ENCODE data around the gene UNC5A.

DNA sequence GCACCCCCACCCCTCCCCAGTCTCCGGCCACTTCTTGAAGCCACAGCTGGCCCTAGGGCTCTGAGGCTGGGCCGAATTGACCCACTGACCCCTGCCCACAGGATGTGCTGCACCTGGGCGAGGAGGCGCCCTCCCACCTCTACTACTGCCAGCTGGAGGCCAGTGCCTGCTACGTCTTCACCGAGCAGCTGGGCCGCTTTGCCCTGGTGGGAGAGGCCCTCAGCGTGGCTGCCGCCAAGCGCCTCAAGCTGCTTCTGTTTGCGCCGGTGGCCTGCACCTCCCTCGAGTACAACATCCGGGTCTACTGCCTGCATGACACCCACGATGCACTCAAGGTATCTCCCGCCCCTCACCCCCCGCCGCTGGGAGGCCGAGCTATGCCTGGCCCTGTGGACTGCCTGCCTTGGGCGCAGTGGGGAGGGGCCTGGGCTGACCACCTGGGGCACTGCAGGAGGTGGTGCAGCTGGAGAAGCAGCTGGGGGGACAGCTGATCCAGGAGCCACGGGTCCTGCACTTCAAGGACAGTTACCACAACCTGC is 67.5 kb downstream of the UNC5A start:
- TF ChIP-seq, protein P1, sequence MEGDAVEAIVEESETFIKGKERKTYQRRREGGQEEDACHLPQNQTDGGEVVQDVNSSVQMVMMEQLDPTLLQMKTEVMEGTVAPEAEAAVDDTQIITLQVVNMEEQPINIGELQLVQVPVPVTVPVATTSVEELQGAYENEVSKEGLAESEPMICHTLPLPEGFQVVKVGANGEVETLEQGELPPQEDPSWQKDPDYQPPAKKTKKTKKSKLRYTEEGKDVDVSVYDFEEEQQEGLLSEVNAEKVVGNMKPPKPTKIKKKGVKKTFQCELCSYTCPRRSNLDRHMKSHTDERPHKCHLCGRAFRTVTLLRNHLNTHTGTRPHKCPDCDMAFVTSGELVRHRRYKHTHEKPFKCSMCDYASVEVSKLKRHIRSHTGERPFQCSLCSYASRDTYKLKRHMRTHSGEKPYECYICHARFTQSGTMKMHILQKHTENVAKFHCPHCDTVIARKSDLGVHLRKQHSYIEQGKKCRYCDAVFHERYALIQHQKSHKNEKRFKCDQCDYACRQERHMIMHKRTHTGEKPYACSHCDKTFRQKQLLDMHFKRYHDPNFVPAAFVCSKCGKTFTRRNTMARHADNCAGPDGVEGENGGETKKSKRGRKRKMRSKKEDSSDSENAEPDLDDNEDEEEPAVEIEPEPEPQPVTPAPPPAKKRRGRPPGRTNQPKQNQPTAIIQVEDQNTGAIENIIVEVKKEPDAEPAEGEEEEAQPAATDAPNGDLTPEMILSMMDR (IDR thresholded peaks at IDR 0.05; ENCODE audit: insufficient read depth, low read length): no peak
- TF ChIP-seq, protein P2, sequence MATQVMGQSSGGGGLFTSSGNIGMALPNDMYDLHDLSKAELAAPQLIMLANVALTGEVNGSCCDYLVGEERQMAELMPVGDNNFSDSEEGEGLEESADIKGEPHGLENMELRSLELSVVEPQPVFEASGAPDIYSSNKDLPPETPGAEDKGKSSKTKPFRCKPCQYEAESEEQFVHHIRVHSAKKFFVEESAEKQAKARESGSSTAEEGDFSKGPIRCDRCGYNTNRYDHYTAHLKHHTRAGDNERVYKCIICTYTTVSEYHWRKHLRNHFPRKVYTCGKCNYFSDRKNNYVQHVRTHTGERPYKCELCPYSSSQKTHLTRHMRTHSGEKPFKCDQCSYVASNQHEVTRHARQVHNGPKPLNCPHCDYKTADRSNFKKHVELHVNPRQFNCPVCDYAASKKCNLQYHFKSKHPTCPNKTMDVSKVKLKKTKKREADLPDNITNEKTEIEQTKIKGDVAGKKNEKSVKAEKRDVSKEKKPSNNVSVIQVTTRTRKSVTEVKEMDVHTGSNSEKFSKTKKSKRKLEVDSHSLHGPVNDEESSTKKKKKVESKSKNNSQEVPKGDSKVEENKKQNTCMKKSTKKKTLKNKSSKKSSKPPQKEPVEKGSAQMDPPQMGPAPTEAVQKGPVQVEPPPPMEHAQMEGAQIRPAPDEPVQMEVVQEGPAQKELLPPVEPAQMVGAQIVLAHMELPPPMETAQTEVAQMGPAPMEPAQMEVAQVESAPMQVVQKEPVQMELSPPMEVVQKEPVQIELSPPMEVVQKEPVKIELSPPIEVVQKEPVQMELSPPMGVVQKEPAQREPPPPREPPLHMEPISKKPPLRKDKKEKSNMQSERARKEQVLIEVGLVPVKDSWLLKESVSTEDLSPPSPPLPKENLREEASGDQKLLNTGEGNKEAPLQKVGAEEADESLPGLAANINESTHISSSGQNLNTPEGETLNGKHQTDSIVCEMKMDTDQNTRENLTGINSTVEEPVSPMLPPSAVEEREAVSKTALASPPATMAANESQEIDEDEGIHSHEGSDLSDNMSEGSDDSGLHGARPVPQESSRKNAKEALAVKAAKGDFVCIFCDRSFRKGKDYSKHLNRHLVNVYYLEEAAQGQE (IDR thresholded peaks at IDR 0.05; ENCODE audit: insufficient replicate concordance, low read depth): no peak
